ENCODE results near the gene PDCD1. TPM values are rescaled to one million over a fixed set of nuclear protein-coding genes. Genes with fewer than 3 reads are reported as not detected.

The PDCD1 gene
- total and polyA plus RNA-seq, 10 of the 15 experiments (the other 5 are each of a cell fraction or from before 2014, with no cell fraction given) = 0.62 to 6.4 (median 2.9) TPM; not detected in 2

- TF ChIP-seq CEBPB (IDR thresholded peaks at IDR 0.05; ENCODE audit: borderline replicate concordance in 1 of 2, low read depth in 2 of 2, low read length in 2 of 2) (no peak), EZH2 (IDR thresholded peaks at IDR 0.05; ENCODE audit: borderline replicate concordance, control insufficient read depth, low read depth, low read length) (no peak), FOS (IDR thresholded peaks at IDR 0.05; ENCODE audit: borderline replicate concordance, extremely low read depth, insufficient read length) (no peak), TCF12 (IDR thresholded peaks at IDR 0.05; ENCODE audit: low read depth, low read length) (no peak), ZNF384 (IDR thresholded peaks at IDR 0.05; ENCODE audit: borderline replicate concordance, low read depth, low read length) (no peak), DPF2 (IDR thresholded peaks at IDR 0.05) (no peak)
Measured at GRCh38 chr2:241833101-241833663, 25.5 kb downstream of the PDCD1 start (continued).

- RAD21 ChIA-PET (ENCODE audit: unreplicated experiment) = no interaction called here
- POLR2A ChIA-PET = no interaction called here
- TF ChIP-seq IRF4 (IDR thresholded peaks at IDR 0.05; ENCODE audit: low read depth, low read length) (no peak), E2F4 (IDR thresholded peaks at IDR 0.05; ENCODE audit: low read depth, low read length) (no peak), IRF5 (IDR thresholded peaks at IDR 0.05; ENCODE audit: borderline replicate concordance) (no peak), USF2 (IDR thresholded peaks at IDR 0.05; ENCODE audit: borderline replicate concordance, low read depth, low read length) (no peak), SMC3 (IDR thresholded peaks at IDR 0.05; ENCODE audit: borderline replicate concordance, low read length) (no peak), BCLAF1 (IDR thresholded peaks at IDR 0.05) (no peak)
Measured at GRCh38 chr2:241827394-241827793, 31.3 kb downstream of the PDCD1 start.

More at GRCh38 chr2:241827394-241827793, 31.3 kb downstream of the PDCD1 start:
- H3K4me2 ChIP-seq (ENCODE audit: control insufficient read depth, insufficient read depth) = no peak overlapping the region
- H3K9ac ChIP-seq (ENCODE audit: control insufficient read depth, insufficient read depth, low read length) = no peak overlapping the region
- H3K4me3 ChIP-seq = no peak overlapping the region
- no peak for FAIRE-seq
- BruUV-seq (replicated peaks) = no TSS peak
- no peaks in the 10 kb centered on the region for H3K79me2 ChIP-seq (ENCODE audit: control insufficient read depth, insufficient read depth, low read length)
- ChIA-PET SMC1A (ENCODE audit: uncharacterized antibody, unreplicated experiment) (no interaction called here), CTCF (no interaction called here)
- peaks cover 7% of the 10 kb centered on the region for H3K9me3 ChIP-seq (replicated peaks; ENCODE audit: control insufficient read depth, insufficient read depth, low read length)
- no peak for ATAC-seq
- H2AFZ ChIP-seq (ENCODE audit: control insufficient read depth, low read depth, low read length) = no peak overlapping the region
- DNase-seq (ENCODE audit: low read depth, low spot score) = no peak
- intact Hi-C loops (cut with micrococcal nuclease; ENCODE audit: unreplicated experiment) = no loop called here
- WGBS (ENCODE audit: insufficient coverage, insufficient replicate concordance, low lambda C conversion rate, missing lambda C conversion rate) = 29% methylated on average over 2 of the region's 2 CpGs
- H3K4me1 ChIP-seq (ENCODE audit: control insufficient read depth, insufficient read depth, low read length) = no peaks in the 10 kb centered on the region
- no peaks in the 10 kb centered on the region for H4K20me1 ChIP-seq (ENCODE audit: control insufficient read depth, insufficient read depth)
- in situ Hi-C loops (cut with MboI) = no loop called here
- no peak overlapping the region for H3K27ac ChIP-seq (ENCODE audit: control insufficient read depth, insufficient read depth)
- no peaks in the 10 kb centered on the region for H3K27me3 ChIP-seq (replicated peaks in 1 of 2; ENCODE audit: control insufficient read depth in 2 of 2, insufficient read depth in 2 of 2, low read length in 1 of 2)
- H3K36me3 ChIP-seq (ENCODE audit: control insufficient read depth in 2 of 2, insufficient read depth in 2 of 2, low read length in 1 of 2) = no peaks in the 10 kb centered on the region
